ENCODE data around the gene PDE4D.

Gene PDE4D

GRCh38 chr5:58933891-58934628 lies 959.5 kb downstream of the PDE4D start:
- no peak for DNase-seq

- no peak for DNase-seq
These were observed 961.4 kb downstream of the PDE4D start for GRCh38 chr5:58932057-58932612.

DNA sequence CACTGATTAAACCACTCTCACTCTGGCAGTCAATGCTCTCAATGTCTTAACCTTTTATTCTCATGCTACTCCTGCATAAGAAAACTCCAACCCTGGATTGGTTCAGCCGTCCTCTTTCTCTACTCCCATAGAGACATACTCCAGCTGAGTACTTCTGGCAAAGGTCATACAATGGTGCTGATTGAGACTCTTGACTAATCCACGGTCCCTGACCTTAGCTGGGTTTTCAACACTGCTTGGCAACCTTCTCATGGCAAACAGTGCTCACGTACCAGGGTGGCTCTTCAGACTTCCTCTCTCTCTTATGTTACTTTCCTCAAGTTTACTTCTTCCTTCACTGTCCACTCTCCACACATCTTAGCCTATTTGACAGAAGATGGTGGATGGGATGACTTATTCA lies 963.0 kb downstream of the PDE4D start:
- peak; percentile 12 for DNase-seq

- DNase-seq, result no peak
These were observed 963.8 kb downstream of the PDE4D start for GRCh38 chr5:58929726-58930125.

DNA sequence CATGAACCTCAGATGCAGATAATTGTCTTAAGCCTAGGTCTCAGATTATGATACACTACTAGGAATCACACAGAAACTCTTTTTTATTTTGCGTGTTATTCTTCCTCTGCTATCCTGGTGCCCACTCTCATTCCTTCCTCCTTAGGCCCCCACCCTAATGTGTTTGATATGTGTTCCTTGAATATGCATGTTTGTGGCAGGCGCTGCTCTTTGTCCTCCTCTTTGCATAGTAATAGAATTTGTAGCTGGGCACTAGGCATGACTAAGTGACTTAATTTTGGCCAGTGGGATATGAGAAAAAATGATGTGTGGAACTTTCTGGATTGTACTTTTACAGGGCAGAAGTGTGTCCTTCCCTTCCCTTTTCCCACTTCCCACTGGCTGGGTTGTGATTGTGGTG lies 965.6 kb downstream of the PDE4D start:
- DNase-seq, result no peak

DNA sequence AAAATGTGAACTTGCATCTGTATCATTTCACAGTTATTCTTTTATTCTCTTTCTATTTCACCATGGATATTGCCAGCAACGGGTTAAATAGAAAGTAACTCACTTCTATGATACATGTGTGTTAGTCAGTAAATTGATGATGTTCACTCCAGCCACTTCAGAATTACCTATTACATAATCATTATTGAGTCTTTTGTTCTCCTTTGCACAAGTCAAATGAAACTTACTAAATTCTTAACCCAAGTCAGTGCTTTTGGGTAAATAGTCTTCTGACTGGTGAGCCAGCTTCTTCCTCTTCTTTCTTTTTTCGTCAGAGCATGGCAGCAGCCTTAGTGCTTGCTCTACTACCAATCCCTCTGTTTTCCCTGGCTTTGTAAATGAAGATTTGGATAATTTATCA lies 966.3 kb downstream of the PDE4D start:
- no peak for DNase-seq

DNA sequence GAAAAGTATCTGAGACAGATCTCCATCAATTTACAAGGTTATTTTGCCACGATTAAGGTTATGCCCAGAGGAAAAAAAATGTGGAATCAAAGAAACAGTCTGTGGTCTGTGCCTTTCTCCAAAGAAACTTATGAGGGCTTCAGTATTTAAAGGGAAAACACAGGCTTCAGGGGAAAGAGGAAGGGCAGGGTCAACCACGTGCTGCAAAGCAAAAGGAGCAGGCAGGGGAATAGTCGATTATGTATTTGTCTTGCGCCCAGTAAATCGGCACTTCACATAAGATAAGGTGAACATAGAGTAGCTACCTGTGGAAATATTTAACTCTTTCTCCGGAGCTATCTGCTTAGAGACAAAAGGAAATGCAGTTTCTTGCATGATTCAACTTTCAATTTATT lies 967.0 kb downstream of the PDE4D start:
- DNase-seq, result no peak

GRCh38 chr5:58925627-58926540 lies 967.6 kb downstream of the PDE4D start:
- peak; percentile 24 for DNase-seq

GRCh38 chr5:58924306-58924705 lies 969.2 kb downstream of the PDE4D start:
- peak; percentile 64 for DNase-seq

- DNase-seq, result no peak
These were observed 970.2 kb downstream of the PDE4D start for GRCh38 chr5:58923355-58923754.

- no peak for DNase-seq
These were observed 970.9 kb downstream of the PDE4D start for GRCh38 chr5:58922461-58923171.

DNA sequence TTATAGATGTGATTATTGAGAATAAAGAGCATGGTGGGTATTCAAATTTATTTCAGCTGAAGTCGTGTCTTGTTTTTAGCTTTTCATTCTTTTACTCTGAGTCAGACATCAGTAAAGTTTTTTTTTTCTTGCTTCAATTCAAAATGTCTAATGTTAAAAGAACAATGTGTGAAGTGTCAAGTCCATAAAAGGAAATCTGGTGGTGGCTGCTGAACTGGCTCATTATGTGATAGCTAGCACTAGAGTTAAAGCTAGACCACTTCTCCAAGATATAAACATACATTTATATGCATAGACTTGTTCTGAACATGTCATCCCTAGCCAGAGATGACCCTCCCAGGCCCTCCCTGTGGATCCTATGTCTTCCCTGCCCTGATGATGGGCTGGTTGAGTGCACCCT lies 972.4 kb downstream of the PDE4D start:
- DNase-seq, result no peak

DNA sequence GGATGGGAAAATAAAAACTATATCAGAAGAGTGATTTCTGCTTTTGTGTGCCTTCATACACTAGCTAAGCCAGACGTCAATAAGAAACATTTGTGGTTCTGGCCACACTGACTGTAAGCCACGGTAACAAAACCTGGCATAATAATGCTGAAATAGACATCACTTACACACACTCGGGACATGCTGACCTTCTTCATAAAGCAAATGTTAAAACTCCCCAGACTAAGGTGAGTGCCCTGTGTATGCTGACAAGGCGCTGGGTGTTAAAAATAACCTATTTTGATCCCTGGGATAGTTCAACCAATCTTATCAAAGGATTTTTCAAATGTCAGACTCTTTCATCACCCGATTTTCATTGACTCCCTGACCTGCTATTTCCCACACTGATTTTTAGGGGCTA lies 973.7 kb downstream of the PDE4D start:
- DNase-seq, result no peak

All from DMS79 (cell line).